ACHN (cell line): ENCODE measurements around the gene GPC5.
"Not testable (repeated sequence)": the region's sequence is repeated elsewhere in the genome, so short reads cannot be mapped to it uniquely, and the experiment has no call there.

Source experiments
- DNase-seq: peaks from one replicate; pipeline ENCODE4 v3.0.0-alpha.2; 2015
- in situ Hi-C: cut with HindIII; loops from 2 replicates; pipeline ENCODE4 v1.10.0; 2017; ENCODE audit warnings: low sequenced_read_pairs, low pct_ligation_motif_present, low pct_unique_long_range_greater_than_20kb

Gene GPC5

GRCh38 chr13:92460479-92460878 is 1062.1 kb downstream of the GPC5 start:
- in situ Hi-C loops, result no loop called here
- DNase-seq, result no peak

- DNase-seq, result no peak
- in situ Hi-C loops, result no loop called here
Measured at GRCh38 chr13:92461402-92461801, 1063.0 kb downstream of the GPC5 start.

GRCh38 chr13:92461831-92462230 is 1063.4 kb downstream of the GPC5 start:
- in situ Hi-C loops, result no loop called here
- no peak for DNase-seq

DNA sequence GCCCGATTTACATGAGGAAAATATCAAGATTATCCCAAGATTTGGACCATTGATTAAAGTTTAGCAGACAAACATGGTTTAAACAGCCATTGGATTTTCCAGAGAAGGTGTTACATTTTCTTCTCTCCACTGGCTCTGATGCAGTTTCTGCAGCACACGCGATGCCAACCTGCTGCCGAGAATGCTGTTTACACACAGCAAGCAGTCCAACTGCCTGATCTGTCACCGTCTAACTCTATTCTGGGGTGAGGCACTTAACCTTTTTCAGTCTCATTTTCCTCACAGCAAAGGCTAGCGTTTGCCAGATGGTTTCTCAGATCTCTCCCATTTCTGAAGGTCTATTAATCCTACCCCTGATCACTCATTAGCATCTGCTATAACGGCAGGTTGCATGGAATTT is 1064.7 kb downstream of the GPC5 start:
- no peak for DNase-seq
- in situ Hi-C loops, result no loop called here

GRCh38 chr13:92473765-92474475 is 1075.5 kb downstream of the GPC5 start:
- DNase-seq, result no peak
- in situ Hi-C loops, result no loop called here

DNA sequence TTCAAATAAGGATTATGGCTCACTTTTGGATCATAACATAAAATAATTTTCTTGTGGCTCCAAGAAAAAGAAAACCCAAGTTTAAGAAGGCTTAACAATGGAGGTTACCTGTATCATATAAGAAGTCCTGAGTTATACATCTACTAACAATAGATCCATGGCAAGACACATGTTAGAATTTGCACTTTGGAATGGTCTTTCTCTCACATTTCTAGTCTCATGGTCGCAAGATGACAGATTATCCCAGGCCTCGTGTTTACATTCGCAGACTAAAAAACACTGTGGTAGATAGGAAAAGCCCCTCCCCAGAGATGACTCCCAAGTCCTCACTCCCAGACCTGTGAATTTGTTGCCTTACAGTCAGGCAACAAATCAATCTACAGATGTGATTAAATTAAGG is 1082.0 kb downstream of the GPC5 start:
- in situ Hi-C loops, result no loop called here
- no peak for DNase-seq

GRCh38 chr13:92482790-92483189 is 1084.4 kb downstream of the GPC5 start:
- DNase-seq, in situ Hi-C loops: not testable (repeated sequence)

GRCh38 chr13:92483894-92484293 is 1085.5 kb downstream of the GPC5 start:
- in situ Hi-C loops, result no loop called here
- DNase-seq, result no peak

GRCh38 chr13:92487238-92487637 is 1088.8 kb downstream of the GPC5 start:
- DNase-seq, result no peak
- in situ Hi-C loops, result no loop called here

DNA sequence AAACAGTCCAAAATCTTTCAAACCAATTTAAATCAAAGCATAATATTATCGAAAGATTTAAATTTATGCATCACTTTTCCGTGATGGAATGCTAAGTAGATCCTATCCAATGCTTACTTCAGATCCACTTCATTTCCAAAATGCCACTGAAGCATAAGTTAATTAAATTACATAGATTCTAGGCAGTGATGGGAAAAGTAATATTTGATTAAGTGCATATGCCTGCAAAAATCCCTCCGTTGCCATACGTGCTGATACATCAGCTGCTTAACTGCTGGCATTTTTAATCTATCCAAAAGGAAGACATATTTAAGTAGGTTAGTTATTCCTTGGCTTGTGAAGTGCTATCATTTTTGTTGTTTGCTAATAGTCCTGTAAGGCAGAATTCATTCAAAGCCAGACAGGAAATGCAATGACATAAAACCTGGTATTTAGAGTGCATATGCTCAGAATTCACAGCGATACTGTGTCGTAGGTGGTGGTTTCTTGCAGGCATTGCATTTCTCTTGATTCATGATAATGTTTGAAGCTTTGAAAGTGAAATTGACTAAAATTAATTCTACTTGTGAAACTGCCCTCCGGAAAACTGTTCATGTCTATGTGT is 1089.9 kb downstream of the GPC5 start:
- in situ Hi-C loops, result no loop called here
- DNase-seq, result no peak

DNA sequence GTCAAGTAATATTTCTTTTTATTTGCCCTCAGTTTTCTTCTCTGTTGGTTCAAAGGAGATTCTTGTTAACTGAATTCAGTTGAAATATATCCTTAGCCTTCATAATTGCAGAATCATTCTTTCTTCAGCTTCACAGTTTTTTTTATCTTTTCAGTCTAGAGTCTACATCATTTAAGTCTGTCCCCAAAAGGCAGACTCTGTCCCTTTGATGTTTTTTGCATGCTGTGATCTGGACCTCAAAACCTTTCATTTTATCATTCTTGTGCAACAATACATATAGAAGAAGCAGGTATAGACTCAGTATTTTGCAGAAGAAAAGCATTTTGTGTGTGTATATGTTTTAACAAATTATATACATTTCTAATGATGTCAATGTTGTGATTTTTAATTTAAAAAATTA is 1093.4 kb downstream of the GPC5 start:
- in situ Hi-C loops, result no loop called here

DNA sequence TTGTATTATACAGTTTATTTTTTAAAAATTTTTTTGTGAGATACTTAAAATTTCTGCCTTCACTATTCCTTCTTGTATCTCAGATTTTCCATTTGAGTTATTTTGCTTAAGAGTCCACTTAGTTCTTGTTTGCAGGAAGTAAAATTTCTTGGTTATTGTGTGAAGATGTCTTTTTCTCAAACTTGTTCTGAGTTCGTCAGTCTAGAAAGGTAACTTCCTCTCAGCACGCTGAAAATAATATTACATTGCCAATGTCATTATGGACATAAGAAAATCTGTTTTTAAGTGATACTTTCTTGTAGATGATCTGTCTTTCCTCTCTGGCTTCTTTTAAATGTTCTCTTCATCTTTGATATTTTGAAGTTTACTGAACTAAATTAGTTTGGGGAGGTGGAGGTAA is 1096.5 kb downstream of the GPC5 start:
- DNase-seq, result no peak
- in situ Hi-C loops, result no loop called here

More for the DNA sequence above, 1093.4 kb downstream of the GPC5 start:
- no peak for DNase-seq

GRCh38 chr13:92500192-92500591 is 1101.8 kb downstream of the GPC5 start:
- DNase-seq, result no peak
- in situ Hi-C loops, result no loop called here

- in situ Hi-C loops, result no loop called here
- DNase-seq, result no peak
Measured at GRCh38 chr13:92510416-92510815, 1112.0 kb downstream of the GPC5 start.

- no peak for DNase-seq
- in situ Hi-C loops, result no loop called here
Measured at GRCh38 chr13:92512852-92513251, 1114.4 kb downstream of the GPC5 start.

DNA sequence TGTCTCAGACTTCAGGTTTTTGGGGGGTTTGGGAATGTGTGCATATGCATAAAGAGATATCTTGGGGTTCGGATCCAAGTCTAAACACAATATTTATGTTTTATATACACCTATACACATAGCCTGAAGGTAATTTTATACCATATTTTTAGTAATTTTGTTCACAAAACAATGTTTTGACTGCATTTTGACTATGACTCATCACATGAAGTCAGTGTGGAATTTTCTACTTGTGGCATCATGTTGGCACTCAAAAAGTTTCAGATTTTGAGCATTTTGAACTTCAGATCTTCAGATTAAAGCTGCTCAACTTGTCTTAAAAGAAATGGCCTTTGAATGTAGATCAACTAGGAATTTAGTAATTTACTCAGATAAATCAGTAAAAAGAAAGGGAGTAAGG is 1115.3 kb downstream of the GPC5 start:
- in situ Hi-C loops, result no loop called here

GRCh38 chr13:92514420-92515125 is 1116.2 kb downstream of the GPC5 start:
- no peak for DNase-seq
- in situ Hi-C loops, result no loop called here

More for the DNA sequence above, 1115.3 kb downstream of the GPC5 start:
- no peak for DNase-seq

GRCh38 chr13:92516878-92517277 is 1118.5 kb downstream of the GPC5 start:
- DNase-seq, in situ Hi-C loops: not testable (repeated sequence)

DNA sequence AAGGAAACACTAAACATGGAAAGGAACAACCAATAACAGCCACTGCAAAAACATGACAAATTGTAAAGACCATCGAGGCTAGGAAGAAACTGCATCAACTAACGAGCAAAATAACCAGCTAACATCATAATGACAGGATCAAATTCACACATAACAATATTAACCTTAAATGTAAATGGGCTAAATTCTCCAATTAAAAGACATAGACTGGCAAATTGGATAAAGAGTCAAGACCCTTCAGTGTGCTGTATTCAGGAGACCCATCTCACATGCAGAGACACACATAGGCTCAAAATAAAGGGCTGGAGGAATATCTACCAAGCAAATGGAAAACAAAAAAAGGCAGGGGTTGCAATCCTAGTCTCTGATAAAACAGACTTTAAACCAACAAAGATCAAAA is 1120.2 kb downstream of the GPC5 start:
- DNase-seq, in situ Hi-C loops: not testable (repeated sequence)

GRCh38 chr13:92530364-92530763 is 1131.9 kb downstream of the GPC5 start:
- in situ Hi-C loops, result no loop called here
- peak; percentile 2 for DNase-seq
